EH (cell line): ENCODE data around the gene LDLRAD2.
"Not testable (repeated sequence)": the region's sequence is repeated elsewhere in the genome, so short reads cannot be mapped to it uniquely, and the experiment has no call there.

Experiments
- DNase-seq: peaks from one replicate; pipeline ENCODE4 v3.0.0-alpha.2; 2015; ENCODE audit warnings: low read depth

Gene LDLRAD2

DNA sequence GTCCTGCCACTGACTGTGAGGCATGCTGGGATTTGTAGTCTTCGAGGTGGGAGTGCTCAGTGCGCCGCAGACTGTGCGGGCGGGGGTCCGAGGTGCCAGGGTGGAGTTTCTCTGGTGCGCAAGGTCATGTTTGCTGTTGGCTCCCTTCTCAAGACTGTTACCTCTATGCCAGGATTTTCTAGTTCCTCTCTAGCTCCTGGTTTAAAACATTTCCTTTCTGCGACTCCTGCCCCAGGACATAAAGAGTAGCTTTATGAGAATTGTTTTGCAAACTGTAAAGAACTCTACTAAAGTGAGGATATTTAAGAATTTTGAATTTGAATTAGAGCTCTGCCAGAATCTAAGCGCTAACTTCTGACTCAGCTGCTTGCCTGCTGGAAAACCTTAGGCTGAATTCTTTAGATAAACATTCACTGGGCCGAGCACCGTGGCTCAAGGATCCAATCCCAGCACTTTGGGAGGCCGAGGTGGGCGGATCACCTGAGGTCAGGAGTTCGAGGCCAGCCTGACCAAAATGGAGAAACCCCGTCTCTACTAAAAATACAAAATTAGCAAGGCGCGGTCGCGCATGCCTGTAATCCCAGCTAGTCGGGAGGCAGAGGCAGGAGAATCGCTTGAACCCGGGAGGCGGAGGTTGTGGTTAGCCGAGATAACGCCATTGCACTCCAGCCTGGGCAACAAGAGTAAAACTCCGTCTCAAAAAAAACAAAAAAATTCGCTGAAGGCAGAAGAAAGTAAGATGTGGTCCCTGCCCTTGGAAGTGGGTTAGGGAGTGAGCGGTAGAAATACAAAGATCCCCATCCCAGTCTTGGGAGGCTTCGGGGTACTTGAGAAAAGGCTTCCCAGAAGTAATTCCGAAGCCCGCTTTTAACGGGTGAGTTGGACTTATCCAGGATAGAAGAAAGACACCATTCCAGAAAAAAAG, 28.1 kb upstream of the LDLRAD2 start:
- peak; percentile 76 for DNase-seq

DNA sequence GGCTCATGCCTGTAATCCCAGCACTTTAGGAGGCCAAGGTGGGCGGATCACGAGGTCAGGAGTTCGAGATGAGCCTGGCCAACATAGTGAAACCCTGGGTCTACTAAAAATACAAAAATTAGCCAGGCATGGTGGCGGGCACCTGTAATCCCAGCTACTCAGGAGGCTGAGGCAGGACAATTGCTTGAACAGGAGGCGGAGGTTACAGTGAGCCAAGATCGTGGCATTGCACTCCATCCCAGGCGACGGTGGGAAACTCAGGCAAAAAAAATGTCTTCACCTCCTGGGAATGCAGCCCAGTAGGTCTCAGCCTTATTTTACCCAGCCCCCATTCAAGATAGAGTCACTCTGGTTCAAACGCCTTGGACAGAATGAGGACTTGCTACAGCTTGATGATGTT, 26.3 kb upstream of the LDLRAD2 start:
- not testable (repeated sequence) for DNase-seq

DNA sequence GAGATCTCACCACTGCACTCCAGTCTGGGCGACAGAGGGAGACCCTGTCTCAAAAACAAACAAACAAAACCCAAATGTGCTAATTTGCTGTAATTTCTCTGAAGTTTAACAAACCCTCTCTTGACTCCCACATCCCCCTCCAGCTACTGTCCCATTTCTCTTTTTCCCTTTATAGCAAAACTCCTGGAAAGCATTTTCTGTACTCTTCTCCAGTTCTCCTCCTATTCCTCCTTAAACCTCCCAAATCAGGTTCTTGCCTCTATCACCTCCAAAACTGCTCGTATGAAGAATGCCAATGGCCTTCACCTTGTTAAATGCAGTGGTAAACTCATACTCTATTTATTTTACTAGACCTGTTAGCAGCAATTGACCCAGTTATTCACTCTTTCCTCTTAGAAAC, 25.4 kb upstream of the LDLRAD2 start:
- DNase-seq = no peak

DNA sequence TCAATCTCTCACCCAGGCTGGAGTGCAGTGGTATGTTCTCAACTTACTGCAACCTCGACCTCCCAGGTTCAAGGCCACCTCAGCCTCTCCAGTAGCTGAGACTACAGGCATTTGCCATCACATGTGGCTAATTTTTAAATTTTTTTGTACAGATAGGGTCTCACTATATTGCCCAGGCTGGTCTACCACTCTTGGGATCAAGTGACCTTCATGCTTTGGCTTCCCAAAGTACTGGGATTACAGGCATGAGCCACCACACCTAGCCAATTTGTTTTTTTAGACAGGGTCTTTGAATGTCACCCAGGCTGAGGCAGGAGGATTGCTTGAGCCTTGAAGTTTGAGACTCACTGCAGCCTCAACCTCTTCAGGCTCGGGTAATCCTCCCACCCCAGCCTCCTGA, 19.0 kb upstream of the LDLRAD2 start:
- DNase-seq = no peak

DNA sequence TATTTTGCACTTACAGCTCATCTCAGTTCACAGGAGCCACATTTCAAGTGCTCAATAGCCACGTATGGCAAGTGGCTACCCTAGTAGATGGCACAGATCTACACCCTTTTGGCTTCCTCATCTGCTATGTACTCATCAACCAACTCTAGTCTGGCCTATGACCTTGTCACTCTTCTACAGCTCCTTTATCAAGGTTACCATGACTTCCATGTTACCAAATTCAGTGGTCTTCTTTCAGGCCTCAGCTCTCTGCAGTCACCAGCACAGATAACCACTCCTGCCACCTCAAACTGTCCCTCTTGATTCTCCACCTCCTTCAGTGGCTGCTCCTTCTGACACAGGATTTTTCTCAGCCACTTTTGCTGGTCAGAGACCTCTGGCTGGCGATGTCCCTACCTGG, 17.4 kb upstream of the LDLRAD2 start:
- DNase-seq = no peak

DNA sequence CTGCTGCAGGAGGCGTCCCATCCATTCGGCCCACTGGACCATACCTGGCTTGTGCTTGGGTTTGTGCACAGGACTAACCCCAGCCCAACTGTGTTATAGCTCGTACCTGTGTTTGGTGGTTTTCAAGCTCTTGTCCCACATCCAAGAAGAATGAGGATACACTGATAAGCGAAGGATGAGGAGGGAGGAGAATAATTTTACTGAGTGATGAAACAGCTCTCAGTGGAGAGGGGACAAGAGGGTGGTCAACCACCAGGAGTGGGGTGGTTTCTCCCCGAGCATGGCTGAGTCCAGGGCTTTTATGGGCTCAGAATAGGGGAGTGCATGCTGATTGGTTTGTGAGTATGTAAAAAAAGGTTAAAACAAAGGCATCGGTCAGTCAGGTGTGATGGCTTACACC, 17.0 kb upstream of the LDLRAD2 start:
- no peak for DNase-seq

DNA sequence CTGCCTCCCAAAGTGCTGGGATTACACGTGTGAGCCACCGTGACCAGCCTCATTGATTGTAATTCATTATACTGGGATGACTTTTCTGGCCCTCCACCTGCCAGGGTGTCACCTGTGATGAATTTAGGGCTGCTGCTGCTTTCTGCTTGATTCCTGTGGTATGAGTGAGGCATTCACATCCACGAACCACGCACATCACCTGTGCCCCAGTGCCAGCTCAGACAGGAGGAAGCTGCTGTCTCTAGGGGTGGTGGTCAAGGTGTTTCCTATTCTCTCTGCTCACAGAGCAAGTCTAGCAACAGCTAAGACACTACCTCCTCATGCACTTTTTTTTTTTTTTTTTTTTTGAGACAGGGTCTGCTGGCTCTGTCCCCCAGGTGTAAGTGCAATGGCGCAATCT, 12.3 kb upstream of the LDLRAD2 start:
- DNase-seq = no peak

DNA sequence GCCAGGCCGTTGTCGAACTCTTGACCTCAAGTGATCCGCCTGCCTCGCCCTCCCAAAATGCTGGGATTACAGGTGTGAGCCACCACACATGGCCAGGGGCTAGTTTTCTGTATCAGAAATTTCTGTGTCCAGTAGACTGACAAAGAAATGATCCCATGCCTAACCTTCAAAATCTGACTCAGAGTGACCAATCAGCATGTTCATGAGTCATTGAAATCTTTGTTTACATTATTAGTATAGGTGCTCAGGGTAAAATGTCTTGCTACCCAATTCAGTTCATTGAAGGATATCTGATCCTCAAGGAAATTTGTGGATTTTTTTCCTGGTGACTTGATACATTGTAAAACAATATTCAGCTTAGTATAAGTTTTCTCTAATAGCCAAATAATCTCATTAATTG, 11.0 kb upstream of the LDLRAD2 start:
- peak; percentile 29 for DNase-seq

DNA sequence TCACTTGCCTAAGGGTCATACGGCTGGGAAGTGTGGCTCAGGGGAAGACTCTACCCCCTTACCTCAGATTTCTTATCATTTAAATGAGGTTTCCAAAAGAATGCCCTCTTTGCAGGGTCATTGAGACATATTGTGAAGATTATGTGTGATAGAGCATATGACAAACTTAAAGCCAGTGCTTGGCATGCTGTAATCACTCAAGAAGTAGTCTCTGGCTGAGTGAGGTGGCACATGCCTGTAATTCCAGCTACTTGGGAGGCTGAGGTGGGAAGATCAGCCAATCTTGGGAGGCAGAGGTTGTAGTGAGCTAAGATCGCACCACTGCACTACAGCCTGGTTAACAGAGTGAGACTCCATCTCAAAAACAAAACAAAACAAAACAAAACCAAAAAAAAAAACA, 7.5 kb upstream of the LDLRAD2 start:
- peak; percentile 36 for DNase-seq

DNA sequence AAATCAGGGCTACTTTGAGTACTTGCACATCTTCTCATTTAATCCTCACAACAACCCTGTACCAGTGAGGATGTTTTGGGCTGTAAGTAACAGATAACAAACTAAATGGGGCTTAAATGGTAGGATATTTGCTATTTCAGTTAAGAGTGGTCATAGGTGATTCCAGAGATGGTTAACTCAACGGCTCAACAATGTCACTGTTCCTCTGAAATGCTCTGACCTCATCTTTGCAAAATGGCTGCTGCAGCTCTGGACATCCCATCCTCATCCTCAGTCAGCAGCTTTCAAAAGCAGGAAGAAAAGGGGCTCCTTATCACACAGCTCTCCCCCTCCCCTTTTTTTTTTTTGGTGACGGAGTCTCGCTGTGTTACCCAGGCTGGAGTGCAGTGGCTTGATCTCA, 1.5 kb downstream of the LDLRAD2 start:
- no peak for DNase-seq

DNA sequence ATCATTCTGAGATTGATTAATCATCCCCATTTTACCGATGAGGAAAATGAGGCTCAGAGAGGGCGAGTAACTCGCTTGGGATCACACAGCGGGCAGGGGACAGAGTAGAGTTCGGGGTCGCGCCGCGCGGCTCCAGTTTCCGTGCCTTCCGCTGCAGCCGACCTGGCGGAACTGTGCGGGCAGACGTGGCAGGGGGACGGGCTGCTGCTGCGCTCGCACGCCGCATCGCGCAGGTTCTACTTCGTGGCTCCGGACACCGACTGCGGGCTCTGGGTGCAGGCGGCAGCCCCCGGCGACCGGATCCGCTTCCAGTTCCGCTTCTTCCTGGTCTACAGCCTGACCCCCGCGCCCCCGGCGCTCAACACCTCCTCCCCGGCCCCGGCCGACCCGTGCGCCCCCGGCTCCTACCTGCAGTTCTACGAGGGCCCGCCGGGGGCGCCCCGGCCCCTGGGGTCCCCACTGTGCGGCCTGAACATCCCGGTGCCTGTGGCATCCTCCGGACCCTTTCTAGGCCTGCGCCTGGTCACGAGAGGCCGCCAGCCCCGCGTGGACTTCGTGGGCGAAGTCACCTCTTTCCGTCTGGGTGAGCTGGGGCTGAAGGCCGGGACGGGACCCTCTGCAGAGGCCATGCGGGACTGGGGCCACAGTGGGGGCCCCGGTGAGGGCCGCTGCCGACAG, 2.3 kb downstream of the LDLRAD2 start:
- DNase-seq = no peak

DNA sequence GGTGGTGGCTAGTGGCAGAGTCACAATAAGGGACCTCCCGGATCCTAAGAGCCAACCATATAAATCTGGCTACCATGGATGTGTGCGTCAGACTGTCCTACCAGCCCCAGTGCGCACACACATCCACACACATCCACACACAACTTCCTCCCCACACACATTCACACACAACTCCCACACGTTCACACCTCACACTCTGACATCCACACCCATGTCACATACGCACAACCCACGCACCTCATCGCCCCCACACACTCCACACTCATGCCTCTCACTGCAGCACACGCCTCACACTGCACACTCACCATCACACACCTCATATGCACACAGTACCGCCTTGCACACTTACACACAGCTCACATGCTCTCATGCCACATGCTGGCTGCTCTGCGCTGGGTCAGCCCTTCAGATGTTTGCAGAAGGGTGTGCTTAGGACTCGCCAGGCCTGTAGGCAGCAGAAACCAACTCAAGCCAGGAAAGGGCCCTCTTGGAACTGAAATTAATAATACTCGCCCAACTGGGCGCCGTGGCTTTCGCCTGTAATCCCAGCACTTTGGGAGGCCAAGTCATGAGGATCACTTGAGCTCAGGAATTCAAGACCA, 3.0 kb downstream of the LDLRAD2 start:
- no peak for DNase-seq

DNA sequence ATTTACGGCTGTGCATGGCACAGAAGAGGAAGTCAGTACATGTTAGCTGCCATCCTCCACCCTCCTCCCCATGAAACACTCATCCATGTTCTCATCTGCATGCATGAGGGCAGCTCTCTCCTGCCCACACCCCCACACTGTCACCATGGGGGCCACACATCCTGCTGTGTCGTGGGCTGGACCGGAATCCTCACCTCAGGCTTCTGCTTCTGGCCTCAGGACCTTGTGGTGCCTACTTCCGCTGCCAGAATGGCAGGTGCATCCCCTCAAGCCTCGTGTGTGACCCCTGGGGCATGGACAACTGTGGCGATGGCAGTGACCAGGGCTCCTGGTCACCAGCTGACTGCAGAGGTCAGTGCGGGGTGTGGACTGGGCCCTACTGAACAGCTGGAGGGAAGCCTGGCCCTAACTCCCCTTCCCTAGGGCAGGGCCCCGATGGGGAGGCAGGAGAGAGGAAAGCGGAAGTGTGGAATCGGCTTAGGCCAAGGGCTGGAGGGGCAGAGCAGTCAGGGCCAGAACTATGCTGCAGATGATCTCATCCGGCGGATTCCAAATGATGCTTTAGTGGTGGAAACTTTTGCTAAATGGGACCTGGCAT, 3.8 kb downstream of the LDLRAD2 start:
- DNase-seq = no peak

DNA sequence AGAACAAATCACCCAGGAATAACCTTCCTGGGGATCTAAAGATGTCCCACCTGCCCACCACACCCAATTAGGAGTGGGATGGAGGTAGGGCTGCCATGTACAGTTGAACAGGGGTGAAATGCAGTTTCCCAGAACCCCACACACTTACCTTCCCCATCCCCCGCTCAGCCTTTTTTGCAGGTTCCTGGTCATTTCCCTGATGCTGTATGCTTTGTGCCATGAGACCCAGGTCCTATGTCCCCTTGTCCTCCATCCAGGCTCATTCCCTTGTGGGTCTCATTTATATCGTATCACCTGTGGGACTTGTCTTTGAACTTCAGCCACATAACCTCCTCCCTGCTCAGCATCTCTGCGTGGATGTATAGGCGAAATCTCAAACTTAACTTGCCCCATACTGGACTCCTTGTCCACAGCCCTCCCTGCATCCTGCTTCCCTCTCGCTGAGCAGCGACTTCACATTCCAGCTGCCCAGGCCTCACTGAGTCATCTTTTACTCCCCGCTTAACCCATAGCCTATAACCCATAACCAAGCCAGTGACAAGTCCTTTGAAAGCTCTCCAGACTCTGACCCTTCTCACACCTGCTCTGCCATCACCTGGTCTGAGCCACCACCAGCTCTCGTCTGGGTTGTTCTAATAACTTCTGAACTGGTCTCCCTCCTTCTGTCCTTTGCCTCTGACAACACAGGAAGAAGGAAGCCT, 4.7 kb downstream of the LDLRAD2 start:
- peak; percentile 84 for DNase-seq

DNA sequence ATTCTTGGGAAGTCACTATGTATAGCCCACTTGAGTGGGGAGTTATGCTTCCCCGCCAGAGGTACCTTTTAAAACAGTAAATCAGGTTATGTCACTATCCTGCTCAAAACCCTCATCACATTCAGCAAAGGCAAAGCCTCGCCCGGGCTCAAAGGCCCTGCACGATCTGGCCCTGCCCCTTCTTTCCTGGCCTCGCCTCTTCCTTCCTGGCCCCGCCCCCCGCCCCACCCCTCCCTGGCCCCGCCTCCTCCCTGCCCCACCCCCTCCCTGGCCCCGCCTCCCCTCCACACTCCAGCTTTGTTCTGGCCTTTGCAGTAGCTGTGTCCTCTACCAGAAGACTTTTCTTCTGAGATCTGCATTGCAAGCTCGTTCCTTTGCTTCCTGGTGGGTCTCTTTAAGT, 6.6 kb downstream of the LDLRAD2 start:
- peak; percentile 60 for DNase-seq

DNA sequence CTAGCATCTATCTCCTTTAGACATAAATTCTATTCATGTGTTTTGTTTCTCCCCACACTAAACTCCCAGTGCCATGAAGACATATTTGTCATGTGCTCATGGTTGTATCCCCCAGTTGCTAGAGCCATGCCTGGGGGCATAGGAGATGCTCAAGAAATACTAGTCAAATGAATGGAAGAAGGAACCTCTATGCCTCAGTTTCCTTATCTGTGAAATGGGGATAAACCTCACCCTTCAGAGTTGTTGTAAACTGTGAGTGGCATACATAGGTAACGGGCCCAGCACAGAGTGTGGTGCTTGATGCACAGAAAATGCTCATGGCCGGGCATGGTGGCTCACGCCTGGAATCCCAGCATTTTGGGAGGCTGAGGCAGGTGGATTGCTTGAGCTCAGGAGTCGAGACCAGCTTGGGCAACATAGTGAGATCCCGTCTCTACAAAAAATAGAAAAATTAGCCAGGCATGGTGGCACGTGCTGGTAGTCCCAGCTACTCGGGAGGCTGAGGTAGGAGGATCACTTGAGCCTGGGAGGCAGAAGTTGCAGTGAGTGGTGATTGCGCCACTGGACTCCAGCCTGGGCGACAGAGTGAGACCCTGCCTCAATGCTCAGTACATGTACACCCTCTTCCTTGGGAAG, 8.7 kb downstream of the LDLRAD2 start:
- no peak for DNase-seq

DNA sequence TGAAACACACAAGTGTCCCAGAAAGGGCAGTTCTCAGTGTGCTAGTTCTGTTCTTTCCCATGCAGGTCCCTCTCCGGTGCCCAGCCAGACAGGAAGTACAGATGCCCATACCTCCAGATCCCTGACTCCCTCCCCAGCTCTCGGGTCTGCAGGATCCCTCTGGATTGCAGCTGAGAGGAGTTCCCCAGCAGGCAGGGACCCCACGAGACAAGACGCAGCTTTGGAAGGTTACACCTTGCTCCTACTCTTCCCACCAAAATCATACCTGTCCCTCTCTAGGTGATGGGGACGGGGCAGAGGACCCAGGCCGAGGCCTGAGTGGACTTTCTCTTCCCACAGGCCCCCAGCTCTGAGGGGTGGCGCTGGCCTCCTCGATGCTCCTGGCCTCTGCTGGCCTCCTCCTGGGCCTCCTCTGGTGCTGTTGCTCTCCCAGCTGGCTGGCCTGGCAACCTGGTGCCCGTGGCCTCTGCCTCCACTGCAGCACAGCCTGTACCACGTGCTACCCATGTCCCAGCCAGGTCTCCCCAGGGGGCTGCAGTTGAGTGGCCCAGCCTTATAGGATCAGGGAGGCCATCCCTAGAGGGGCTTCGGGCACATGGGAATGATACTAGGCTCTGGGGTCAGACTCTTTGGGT, 9.4 kb downstream of the LDLRAD2 start:
- DNase-seq = no peak

DNA sequence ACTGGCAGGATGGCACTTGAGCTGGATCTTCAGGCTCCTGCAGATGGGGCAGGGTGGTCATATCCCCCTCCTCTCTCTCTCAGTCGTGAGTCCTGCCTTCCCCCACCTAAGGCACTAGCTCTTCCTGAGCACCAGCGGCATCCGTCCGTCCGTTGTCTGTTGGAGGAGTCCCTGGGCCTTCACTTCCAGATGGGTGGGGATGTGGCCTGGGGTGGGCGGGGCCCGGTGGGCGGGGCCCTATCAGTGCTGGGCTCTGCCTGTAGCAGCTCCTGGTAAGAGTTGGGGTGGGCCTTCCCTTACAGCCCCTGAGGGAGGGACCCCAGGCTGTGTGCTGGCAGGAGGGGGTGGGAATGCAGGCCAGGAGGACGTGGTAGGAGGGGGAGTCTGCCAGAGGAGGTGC, 10.3 kb downstream of the LDLRAD2 start:
- peak; percentile 25 for DNase-seq

DNA sequence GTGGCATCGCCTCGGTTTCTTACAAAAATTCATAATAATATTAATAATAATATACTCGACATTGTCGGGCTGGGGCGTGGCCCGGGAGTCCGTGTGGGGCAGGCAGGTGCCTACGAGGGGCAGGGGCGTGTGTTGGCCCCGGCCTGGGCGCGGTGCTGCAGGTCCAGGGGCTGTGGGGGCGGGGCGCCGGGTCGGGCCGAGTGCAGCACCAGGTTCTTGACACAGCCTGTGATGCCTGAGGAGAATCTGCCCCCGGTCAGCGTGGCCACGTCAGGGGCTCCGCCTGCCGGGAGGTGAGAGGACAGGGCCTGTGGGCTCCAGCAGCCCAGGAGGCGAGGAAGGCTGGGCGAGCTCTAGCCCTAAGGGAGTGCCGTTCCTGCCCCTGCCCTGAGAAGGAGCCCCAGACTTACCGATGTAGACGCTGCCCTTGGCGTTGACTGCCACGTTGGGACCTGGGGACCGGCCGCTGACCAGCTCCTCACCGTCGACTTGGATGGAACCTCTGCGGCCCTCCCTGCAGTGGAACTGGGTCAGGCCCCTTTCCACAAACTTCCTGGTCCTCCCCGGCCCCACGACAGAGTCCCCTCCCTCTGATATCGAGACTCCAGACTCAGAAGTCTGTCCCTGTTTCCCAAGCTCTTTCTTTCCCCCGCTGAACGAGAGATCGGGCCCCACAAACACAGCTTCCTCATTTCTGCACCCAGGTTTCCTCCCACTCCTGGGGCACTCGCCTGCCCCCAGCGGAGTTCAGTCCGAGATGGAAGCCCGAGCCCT, 11.3 kb downstream of the LDLRAD2 start:
- no peak for DNase-seq

DNA sequence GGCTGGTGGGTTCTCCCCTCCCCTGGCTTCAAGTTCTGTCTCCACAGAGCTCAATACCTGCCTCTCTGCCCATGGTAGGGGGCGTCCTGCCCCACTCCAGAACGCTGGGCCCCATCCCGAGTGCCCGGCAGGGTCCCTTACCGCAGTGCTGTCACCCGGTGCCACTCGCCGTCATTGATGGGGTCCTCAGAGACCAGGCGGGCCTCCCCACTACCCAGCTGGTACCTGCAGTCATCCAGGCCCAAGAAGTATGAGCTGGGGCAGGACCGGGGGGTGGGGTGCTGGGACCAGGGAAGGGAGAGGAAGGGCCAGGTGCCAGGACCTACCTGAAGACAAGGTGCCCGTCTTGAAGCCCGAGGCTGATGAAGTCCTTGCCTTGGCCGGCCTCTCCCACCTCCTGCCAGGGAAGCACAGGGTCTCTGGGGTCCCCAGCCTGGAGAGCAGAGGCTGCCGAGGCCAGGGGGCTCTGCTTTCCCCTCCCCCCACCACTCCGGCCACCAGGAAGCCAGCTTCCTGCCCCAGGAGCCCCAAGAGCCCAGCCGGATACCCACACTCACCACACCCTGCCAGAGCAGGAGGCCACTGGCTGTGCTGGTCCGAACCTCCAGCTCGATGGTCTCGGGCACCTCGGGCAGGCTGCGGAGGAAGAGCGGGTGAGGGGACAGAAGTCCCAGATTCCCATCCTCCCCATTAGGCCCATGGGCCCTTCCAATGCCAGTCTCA, 12.1 kb downstream of the LDLRAD2 start:
- no peak for DNase-seq
